Thyroid gland (tissue), 4 donors: ENCODE measurements around the gene OIT3.

ENCODE experiments used
- POLR2A ChIP-seq, 2 donors: fragments of 450-650 bp; IDR thresholded peaks; one replicate each; pipeline ENCODE4 v1.6.1; 2017; ENCODE audit warnings: antibody characterized with exemption in 2 of 2, mild to moderate bottlenecking in 2 of 2, moderate library complexity in 1 of 2
- TF ChIP-seq, protein P1 (sequence below), 6 experiments: fragments of 200-600 bp in 3 of 6; fragments of 450-650 bp in 3 of 6; sonication (generic) in 3 of 6; IDR thresholded peaks; one replicate each; pipeline ENCODE4 v1.5.1; 2016 to 2019; ENCODE audit warnings: antibody characterized with exemption in 6 of 6, mild to moderate bottlenecking in 2 of 6, inconsistent platforms in 1 of 6, moderate library complexity in 1 of 6

DNA sequence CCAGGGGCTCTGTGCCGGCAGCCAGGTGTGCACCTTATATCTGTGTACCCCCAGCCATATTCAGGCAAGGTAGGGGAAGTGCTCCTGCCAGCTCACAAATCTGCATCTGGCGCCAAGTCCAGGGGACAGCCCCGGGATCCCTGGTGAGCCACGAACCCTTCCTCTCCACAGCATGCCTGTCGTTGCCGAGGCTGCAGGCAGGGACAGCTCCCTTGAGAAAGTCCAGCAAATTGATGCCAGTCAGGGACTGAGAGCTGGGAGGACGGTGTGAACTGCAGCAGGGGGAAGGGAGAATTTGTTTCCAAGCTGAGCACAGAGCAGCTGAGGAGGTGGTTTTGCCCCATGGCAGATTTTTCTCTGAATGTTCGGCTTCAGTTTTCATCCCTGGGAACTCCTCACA, 60.1 kb downstream of the OIT3 start:
- TF ChIP-seq, protein P1, sequence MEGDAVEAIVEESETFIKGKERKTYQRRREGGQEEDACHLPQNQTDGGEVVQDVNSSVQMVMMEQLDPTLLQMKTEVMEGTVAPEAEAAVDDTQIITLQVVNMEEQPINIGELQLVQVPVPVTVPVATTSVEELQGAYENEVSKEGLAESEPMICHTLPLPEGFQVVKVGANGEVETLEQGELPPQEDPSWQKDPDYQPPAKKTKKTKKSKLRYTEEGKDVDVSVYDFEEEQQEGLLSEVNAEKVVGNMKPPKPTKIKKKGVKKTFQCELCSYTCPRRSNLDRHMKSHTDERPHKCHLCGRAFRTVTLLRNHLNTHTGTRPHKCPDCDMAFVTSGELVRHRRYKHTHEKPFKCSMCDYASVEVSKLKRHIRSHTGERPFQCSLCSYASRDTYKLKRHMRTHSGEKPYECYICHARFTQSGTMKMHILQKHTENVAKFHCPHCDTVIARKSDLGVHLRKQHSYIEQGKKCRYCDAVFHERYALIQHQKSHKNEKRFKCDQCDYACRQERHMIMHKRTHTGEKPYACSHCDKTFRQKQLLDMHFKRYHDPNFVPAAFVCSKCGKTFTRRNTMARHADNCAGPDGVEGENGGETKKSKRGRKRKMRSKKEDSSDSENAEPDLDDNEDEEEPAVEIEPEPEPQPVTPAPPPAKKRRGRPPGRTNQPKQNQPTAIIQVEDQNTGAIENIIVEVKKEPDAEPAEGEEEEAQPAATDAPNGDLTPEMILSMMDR (IDR thresholded peaks at IDR 0.05) = no peak
- TF ChIP-seq POLR2A (IDR thresholded peaks at IDR 0.05) = no peak
